IPS-20b (cell line): ENCODE results near the gene SV2B.

Experiments used
- H3K27ac ChIP-seq: one replicate; pipeline ENCODE4 v1.5.1; 2013; ENCODE audit warnings: low read length
- H3K27me3 ChIP-seq: 2 replicates; pipeline ENCODE4 v1.6.1; 2013; ENCODE audit warnings: mild to moderate bottlenecking, low read length, inconsistent platforms; ENCODE audit not compliant: insufficient read depth
- H3K36me3 ChIP-seq: 2 replicates; pipeline ENCODE4 v1.6.1; 2013; ENCODE audit warnings: low read depth, mild to moderate bottlenecking, inconsistent platforms, low read length, moderate library complexity; ENCODE audit not compliant: insufficient read depth
- H3K4me1 ChIP-seq: 2 replicates; pipeline ENCODE4 v1.6.1; 2013; ENCODE audit warnings: mild to moderate bottlenecking, control low read depth, inconsistent platforms, low read length, moderate library complexity; ENCODE audit not compliant: insufficient read depth
- H3K4me3 ChIP-seq: 2 replicates; pipeline ENCODE4 v1.5.1; 2013; ENCODE audit warnings: mild to moderate bottlenecking, low read length, inconsistent platforms
- H3K9ac ChIP-seq: 2 replicates; pipeline ENCODE4 v1.6.1; 2013; ENCODE audit warnings: low read depth, mild to moderate bottlenecking, inconsistent platforms, low read length, moderate library complexity
- H3K9me3 ChIP-seq: 2 replicates; pipeline ENCODE4 v1.6.1; 2013; ENCODE audit warnings: mild to moderate bottlenecking, low read depth, low read length, inconsistent platforms; ENCODE audit not compliant: insufficient read depth

SV2B gene

DNA sequence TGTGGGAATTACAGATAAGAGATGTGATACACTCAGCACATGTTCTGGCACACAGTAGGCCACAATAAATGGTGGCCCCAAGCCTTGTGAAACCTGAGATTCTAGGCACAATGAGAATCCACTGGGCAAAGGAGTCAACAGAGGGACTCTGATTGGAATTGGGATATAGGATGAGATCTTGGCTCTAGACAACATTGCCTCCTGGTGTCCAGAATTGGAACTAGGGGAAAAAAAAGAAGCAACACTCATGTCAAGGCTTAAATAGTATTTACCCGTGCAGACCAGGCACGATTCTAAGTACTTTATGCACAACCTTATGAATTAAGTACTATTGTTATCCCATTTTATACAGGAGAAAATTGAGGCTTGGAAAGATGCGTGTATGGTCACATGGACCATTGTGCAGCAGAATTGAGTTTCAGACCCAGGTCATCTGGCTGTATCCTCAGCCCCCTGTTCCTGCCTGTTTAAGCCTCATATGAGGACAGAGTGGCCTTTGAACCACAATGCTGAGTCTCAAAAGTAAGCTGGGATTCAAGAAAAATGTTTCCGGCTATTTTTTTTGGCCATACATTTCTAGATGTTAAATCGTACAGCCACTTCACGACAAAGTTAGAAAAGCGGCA lies 124.8 kb downstream of the SV2B start:
- Histone ChIP-seq H3K4me3 (no peak overlapping the region), H3K36me3 (no peaks in the 10 kb centered on the region), H3K9me3 (no peaks in the 10 kb centered on the region), H3K4me1 (no peaks in the 10 kb centered on the region), H3K9ac (no peak overlapping the region), H3K27me3 (no peaks in the 10 kb centered on the region; the same call in 1 of the 2 replicates), H3K27ac (no peak overlapping the region)

DNA sequence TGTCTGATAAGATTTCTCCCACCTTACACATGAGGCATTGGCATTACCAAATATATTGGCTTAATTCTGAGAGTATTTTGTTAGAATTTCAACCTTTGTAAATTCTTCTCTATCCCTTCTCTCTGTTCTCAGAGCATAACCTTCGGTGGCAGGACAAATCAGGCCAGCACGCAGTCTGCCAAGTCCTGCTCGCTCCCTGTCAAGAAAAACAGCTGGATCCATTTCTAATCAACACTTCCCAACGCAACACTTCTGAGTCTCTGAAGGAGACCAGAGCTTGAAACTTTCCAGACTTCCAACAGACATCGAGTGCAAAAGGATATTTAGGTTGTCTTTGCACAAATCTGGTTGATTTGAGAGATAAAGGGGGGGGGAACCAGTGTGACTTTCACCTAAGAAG lies 125.7 kb downstream of the SV2B start:
- H3K9ac ChIP-seq = no peak overlapping the region
- H3K27ac ChIP-seq = no peak overlapping the region
- H3K9me3 ChIP-seq = no peaks in the 10 kb centered on the region
- no peak overlapping the region for H3K4me3 ChIP-seq
- H3K4me1 ChIP-seq = no peaks in the 10 kb centered on the region
- H3K36me3 ChIP-seq = no peaks in the 10 kb centered on the region
- no peaks in the 10 kb centered on the region; the same call in 1 of the 2 replicates for H3K27me3 ChIP-seq

DNA sequence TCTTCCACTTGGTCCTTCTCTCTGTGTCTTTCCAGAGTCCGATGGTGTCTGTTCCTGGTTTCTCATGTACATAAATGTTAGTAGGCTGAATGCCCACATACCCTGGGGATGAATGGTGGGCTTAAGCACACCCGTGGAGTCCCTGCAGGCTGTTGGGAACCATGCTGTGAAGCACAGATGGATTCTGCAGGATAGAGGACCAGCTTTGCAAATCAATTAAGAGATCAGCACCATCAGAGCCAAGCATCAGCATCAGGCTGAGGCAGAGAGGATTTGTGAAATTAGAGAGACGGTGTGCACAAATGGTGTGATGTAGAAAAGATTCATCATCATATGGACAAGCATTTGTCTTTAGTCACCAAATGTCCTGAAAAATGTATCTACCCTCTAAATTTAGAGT lies 127.1 kb downstream of the SV2B start:
- Histone ChIP-seq H3K4me3 (no peak overlapping the region), H3K27ac (no peak overlapping the region), H3K9me3 (no peaks in the 10 kb centered on the region), H3K4me1 (no peaks in the 10 kb centered on the region), H3K9ac (no peak overlapping the region), H3K27me3 (no peaks in the 10 kb centered on the region; the same call in 1 of the 2 replicates), H3K36me3 (no peaks in the 10 kb centered on the region)

DNA sequence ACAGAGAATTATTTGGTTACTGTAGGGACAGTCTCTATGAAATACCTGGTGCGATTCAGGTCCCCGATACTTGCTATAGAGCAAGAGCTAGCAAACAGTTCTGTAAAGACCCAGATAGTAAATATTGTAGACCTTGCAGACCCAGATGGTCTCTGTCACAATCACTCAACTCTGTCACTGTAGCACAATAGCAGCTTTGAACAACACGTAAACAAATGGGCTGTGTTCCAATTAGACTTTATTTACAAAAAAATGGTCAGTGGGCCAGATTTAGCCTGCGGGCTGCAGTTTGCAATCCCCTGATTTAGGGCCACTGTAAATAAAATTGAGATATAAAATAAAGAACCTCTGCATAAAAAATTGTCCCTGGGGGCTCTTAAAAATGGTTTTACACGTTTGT lies 127.7 kb downstream of the SV2B start:
- Histone ChIP-seq H3K4me3 (no peak overlapping the region), H3K9me3 (no peaks in the 10 kb centered on the region), H3K9ac (no peak overlapping the region), H3K4me1 (no peaks in the 10 kb centered on the region), H3K27ac (no peak overlapping the region), H3K36me3 (no peaks in the 10 kb centered on the region), H3K27me3 (no peaks in the 10 kb centered on the region; the same call in 1 of the 2 replicates)

DNA sequence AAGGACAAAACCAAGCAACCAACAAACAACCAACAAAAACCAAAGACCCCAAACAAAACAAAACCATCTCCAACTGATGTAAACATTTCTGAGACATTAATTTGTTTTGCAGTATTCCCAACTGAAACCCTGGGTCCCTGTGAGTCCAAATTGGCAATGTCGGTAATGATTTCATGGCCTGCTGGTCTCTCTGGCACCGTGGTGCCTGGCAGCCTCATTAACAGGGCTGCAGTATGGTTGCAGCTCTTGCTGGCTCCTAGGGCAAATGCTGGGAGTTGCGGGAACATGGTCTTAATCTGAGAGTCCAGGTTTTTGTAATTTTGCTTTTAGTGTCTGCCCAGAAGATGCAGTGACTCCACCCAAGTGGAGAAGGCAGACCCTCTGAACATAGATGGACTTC lies 128.3 kb downstream of the SV2B start:
- H3K9ac ChIP-seq = no peak overlapping the region
- no peaks in the 10 kb centered on the region; the same call in 1 of the 2 replicates for H3K27me3 ChIP-seq
- no peaks in the 10 kb centered on the region for H3K36me3 ChIP-seq
- H3K4me1 ChIP-seq = no peaks in the 10 kb centered on the region
- H3K9me3 ChIP-seq = no peaks in the 10 kb centered on the region
- H3K4me3 ChIP-seq = no peak overlapping the region
- no peak overlapping the region for H3K27ac ChIP-seq

DNA sequence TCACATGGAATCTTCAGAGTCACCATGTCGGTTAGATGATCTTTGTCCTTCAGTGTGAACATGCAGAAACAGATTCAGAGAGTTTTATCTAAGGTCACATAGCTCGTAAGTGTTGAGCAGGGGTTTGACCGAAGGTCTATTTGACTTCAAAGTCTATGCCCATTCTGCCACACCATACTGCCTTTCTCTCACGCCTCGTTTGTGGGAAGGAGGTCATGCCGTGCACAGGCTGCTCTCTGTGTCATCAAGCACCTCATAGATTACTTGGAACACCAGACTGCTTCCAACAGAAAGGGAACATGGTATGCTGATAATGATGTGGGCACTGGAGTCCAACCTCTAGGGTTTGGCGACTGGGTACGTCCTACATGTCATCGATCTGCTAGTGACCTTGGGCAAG lies 128.8 kb downstream of the SV2B start:
- H3K27me3 ChIP-seq = no peaks in the 10 kb centered on the region; the same call in 1 of the 2 replicates
- no peak overlapping the region for H3K4me3 ChIP-seq
- no peaks in the 10 kb centered on the region for H3K9me3 ChIP-seq
- no peak overlapping the region for H3K9ac ChIP-seq
- H3K36me3 ChIP-seq = no peaks in the 10 kb centered on the region
- no peak overlapping the region for H3K27ac ChIP-seq
- H3K4me1 ChIP-seq = no peaks in the 10 kb centered on the region

DNA sequence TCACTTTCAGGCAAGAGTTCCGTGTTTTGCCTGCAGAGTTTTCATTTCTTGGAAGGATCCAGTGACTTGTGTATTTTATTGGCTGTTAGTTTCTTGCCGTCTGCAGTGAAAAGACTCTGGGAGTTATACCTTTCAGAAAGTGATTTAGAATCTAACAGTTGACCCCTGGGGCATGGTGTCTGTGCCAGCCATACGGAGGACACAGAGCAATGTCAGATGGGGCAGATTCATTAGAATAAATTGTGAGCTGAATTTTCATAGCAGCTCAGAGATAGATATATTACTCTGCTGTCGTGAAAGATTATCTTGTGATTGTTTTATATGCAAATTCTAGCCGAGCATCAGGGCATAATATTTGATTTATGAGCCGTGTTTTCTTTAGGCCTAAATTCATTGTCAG lies 131.6 kb downstream of the SV2B start:
- Histone ChIP-seq H3K27me3 (no peaks in the 10 kb centered on the region; the same call in 1 of the 2 replicates), H3K9me3 (no peaks in the 10 kb centered on the region), H3K27ac (no peak overlapping the region), H3K4me3 (no peak overlapping the region), H3K9ac (no peak overlapping the region), H3K4me1 (no peaks in the 10 kb centered on the region), H3K36me3 (no peaks in the 10 kb centered on the region)

DNA sequence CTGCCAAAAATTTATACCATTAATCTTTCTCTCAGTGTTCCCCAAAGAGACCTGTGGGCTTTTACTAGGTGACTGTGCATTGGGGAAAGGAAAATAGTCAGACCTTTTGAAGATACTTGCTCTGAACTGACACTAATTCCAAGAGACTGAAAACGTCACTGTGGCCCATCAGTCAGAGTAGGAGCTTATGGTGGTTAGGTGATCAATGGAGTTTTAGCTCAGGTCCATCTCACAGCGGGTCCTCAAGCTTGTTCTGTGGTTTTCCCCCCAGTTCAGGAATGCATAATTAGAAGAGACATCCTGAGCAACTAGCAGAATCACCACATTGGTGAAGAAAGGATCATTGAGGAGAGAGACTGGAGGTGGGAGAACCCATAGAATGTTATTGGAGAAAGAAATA lies 134.7 kb downstream of the SV2B start:
- H3K27ac ChIP-seq = no peak overlapping the region
- no peaks in the 10 kb centered on the region for H3K4me1 ChIP-seq
- H3K27me3 ChIP-seq = no peaks in the 10 kb centered on the region; the same call in 1 of the 2 replicates

DNA sequence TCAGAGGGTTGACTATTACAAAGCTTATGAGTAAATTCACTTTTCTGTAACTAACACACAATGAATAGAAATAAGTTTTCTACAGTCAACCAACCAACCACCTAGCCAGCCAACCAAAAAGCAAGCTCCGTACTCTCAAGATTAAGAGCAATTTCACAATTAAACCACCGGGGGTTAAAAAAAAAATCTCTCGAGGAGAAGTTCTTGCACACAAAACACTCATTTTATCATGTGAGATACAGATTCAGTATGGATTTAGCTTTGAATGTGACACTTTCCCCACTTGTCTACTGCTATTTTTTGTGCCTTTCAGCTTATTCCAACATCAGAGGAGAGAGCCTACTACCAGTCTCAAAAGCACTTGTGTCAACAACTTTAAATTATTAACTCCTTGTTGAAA lies 135.3 kb downstream of the SV2B start:
- Histone ChIP-seq H3K4me1 (no peaks in the 10 kb centered on the region), H3K9me3 (no peaks in the 10 kb centered on the region), H3K27me3 (no peaks in the 10 kb centered on the region; the same call in 1 of the 2 replicates), H3K36me3 (no peaks in the 10 kb centered on the region), H3K27ac (no peak overlapping the region), H3K9ac (no peak overlapping the region), H3K4me3 (no peak overlapping the region)

More for the DNA sequence above, 134.7 kb downstream of the SV2B start:
- no peak overlapping the region for H3K4me3 ChIP-seq
- no peaks in the 10 kb centered on the region for H3K36me3 ChIP-seq
- H3K9me3 ChIP-seq = no peaks in the 10 kb centered on the region
- H3K9ac ChIP-seq = no peak overlapping the region

DNA sequence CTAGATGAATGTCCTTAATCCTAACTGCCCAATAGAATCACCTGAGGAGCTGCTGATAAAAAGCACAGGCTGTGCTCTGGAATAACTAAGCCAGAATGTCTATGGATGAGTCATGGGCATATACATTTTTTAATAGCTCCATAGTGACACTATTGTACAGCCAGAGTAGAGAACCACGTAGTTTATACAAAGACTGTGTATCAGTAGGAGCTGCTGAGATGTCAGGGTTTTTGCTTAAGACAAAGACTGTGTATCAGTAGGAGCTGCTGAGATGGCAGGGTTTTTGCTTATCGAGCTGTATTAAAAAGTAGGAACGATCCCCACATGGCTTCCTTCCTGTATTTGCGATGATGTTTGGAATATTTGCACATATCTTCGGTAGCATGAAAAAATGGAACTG lies 137.4 kb downstream of the SV2B start:
- peaks cover 10% of the 10 kb centered on the region; the same call in 1 of the 2 replicates for H3K27me3 ChIP-seq
- no peaks in the 10 kb centered on the region for H3K36me3 ChIP-seq
- no peaks in the 10 kb centered on the region for H3K9me3 ChIP-seq
- H3K4me3 ChIP-seq = no peak overlapping the region
- H3K9ac ChIP-seq = no peak overlapping the region
- no peak overlapping the region for H3K27ac ChIP-seq
- H3K4me1 ChIP-seq = no peaks in the 10 kb centered on the region

DNA sequence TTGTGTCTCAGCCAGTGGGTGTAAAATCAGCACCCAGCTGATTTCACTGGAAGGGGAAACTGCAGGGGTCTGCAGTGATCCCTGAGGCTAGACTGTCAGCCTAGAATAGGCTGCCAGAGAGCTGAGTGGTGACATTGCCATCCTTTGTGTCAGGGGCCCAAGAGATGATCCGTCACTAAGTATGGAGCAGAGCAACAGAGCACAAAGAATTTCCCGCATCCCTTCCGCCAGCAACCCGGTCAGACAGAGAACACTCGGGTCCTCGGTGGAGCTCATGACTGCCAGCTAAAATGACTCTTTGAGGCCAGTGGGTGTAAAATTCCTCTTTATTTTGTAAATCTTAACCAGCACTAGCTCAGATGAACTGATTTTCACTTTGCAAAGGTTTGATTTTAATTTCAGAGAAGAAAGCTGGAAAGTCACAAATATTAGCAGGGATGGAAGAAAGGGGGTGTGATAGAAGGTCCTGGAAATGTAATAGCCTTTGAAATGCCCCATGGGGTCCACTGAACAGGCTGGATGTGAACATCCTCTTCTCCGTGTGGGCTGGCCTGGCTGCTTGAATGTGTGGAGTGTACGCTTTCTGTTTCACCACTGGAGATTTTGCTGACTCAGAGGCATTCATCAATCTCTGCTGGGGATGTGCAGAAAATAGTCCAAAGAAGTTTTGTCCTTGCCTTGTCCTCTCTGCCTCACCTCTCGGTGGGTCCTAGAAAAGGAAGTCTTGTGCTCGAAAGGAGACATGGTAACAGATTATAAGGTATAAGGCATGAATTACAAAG lies 138.8 kb downstream of the SV2B start:
- H3K36me3 ChIP-seq = no peaks in the 10 kb centered on the region
- no peaks in the 10 kb centered on the region for H3K9me3 ChIP-seq
- H3K4me1 ChIP-seq = no peaks in the 10 kb centered on the region
- no peak overlapping the region for H3K4me3 ChIP-seq
- H3K9ac ChIP-seq = no peak overlapping the region
- H3K27me3 ChIP-seq = peaks cover 18% of the 10 kb centered on the region; the same call in 1 of the 2 replicates
- no peak overlapping the region for H3K27ac ChIP-seq

DNA sequence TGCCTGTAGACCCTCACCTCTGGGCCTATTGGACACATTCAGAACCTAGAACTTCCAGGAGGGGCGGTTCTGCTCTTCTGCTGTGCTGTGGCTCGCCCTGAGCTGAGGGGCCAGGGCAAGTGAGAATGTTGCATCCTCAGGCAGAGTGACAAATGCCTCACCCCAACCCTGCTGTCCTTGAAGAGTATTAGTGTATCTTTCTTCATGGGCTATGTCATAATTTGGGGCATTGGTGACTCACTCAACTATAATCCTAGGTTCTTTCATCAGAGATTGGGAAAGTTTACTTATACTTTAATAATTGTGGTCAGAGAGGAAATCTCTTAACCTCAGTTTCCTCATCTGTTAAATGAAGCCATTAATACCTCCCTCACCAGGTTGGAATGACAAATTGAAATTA lies 143.8 kb downstream of the SV2B start:
- no peaks in the 10 kb centered on the region for H3K36me3 ChIP-seq
- H3K4me1 ChIP-seq = no peaks in the 10 kb centered on the region
- H3K9ac ChIP-seq = no peak overlapping the region
- H3K27ac ChIP-seq = no peak overlapping the region
- no peaks in the 10 kb centered on the region for H3K9me3 ChIP-seq
- no peak overlapping the region for H3K4me3 ChIP-seq
- H3K27me3 ChIP-seq = peaks cover 18% of the 10 kb centered on the region; the same call in 1 of the 2 replicates
